ENCODE measurements around the gene VTN. TPM values are rescaled to one million over a fixed set of nuclear protein-coding genes. Genes with fewer than 3 reads are reported as not detected.

The VTN gene
- total and polyA plus RNA-seq, 2 donors (not counting 1 experiment from before 2014, with no cell fraction given), result 0.34 to 0.36 TPM

DNA sequence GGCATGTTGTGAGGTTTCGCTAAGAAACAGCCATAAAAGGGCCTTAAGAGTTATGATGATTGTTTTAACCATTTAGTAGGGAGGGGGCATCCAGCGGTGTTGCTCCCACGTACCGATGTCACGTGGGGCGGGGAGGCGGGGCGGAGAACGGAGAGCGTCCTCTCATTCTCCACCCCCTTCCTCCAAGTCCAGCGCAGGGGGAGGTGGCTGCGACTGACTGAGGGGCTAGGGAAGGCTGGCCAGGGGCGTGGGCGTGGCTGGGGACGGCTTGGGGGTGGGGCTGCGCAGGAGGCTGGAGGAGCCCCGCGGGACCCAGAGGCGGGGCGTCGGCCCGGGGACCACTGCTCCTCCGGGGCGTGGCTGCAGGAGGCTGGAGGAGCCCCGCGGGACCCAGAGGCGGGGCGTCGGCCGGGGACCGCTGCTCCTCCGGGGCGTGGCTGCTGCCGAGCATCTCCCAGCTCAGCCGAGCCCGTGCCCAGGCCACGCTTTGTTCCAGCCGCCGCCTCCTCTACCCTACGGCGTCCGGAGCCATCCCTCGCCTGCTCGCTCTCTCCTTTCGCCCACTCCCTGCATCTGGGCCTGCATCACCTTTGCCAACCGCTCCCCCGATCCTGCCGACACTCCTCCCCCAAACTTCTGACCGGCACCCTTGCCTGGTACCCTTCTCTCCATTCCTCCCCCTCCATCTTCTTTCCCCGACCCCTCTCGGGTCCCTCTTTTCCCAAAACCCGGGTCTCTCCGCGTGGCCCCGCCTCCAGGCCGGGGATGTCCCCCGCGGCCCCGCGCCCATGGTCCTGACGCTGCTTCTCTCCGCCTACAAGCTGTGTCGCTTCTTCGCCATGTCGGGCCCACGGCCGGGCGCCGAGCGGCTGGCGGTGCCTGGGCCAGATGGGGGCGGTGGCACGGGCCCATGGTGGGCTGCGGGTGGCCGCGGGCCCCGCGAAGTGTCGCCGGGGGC is 1.4 kb upstream of the VTN start, which contains the start of gene SARM1:
Gene SARM1, plus strand, starts transcription at position 450 of the 958 bp plus-strand sequence. Its CDS starts 339 bp downstream, at position 789.
- Histone ChIP-seq H3K4me1 (ENCODE audit: control insufficient read depth in 2 of 2, insufficient read depth in 2 of 2, low read length in 2 of 2) (peaks cover 14 to 23% of the 10 kb centered on the region in 2 donors), H3K4me3 (ENCODE audit: control extremely low read depth in 1 of 5, extremely low read depth in 1 of 5, insufficient read depth in 1 of 5, low read depth in 2 of 5, low read length in 4 of 5) (peak within 1 kb of the TSS; percentile 43 to 81 (median 74)), H3K9ac (ENCODE audit: low read length) (peak within 1 kb of the TSS; percentile 71), H3K27ac (ENCODE audit: low read length in 2 of 2) (peak within 1 kb of the TSS; percentile 71 to 72), H3K4me2 (replicated peaks; ENCODE audit: low read depth, low read length, poor library complexity, severe bottlenecking) (peak within 1 kb of the TSS; percentile 92), H3K36me3 (replicated peaks in 1 of 2; ENCODE audit: control extremely low read depth in 1 of 2, control insufficient read depth in 1 of 2, extremely low read depth in 1 of 2, insufficient read depth in 2 of 2, low read length in 1 of 2) (peaks cover 0 to 3% of the 10 kb centered on the region in 2 experiments), H3K27me3 (replicated peaks in 1 of 4; ENCODE audit: control extremely low read depth in 1 of 4, control insufficient read depth in 3 of 4, insufficient read depth in 4 of 4, low read length in 3 of 4) (no peaks in the 10 kb centered on the region), H3K9me3 (ENCODE audit: control extremely low read depth in 1 of 3, control insufficient read depth in 2 of 3, insufficient read depth in 1 of 3, low read length in 2 of 3) (no peaks in the 10 kb centered on the region), H4K20me1 (ENCODE audit: control insufficient read depth, insufficient read depth, low read length, poor library complexity, severe bottlenecking) (peaks cover 22% of the 10 kb centered on the region), H3K79me2 (ENCODE audit: control insufficient read depth, insufficient read depth, low read length) (peaks cover 8% of the 10 kb centered on the region), H2AFZ (ENCODE audit: insufficient read depth, low read depth, low read length, poor library complexity, severe bottlenecking) (peak within 1 kb of the TSS; percentile 88)
- no peaks in the 10 kb centered on the region for H3K27me3 Mint-ChIP-seq
- under 1% methylated on average over 70 of the region's 80 CpGs for WGBS (ENCODE audit: insufficient coverage)
- ATAC-seq (ENCODE audit: low read depth), result peak; percentile 90
- TF ChIP-seq EZH2 (IDR thresholded peaks at IDR 0.05; ENCODE audit: borderline replicate concordance, insufficient read depth, low read depth, low read length, poor library complexity, severe bottlenecking), result no peak
- TF ChIP-seq, protein P1, sequence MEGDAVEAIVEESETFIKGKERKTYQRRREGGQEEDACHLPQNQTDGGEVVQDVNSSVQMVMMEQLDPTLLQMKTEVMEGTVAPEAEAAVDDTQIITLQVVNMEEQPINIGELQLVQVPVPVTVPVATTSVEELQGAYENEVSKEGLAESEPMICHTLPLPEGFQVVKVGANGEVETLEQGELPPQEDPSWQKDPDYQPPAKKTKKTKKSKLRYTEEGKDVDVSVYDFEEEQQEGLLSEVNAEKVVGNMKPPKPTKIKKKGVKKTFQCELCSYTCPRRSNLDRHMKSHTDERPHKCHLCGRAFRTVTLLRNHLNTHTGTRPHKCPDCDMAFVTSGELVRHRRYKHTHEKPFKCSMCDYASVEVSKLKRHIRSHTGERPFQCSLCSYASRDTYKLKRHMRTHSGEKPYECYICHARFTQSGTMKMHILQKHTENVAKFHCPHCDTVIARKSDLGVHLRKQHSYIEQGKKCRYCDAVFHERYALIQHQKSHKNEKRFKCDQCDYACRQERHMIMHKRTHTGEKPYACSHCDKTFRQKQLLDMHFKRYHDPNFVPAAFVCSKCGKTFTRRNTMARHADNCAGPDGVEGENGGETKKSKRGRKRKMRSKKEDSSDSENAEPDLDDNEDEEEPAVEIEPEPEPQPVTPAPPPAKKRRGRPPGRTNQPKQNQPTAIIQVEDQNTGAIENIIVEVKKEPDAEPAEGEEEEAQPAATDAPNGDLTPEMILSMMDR (IDR thresholded peaks at IDR 0.05), result no peak
- H3K4me1 Mint-ChIP-seq, result peaks cover 22% of the 10 kb centered on the region
- ChIA-PET POLR2A (no interaction called here), CTCF (interaction anchor here (1.4 to 3.8 kb wide), 2 partner anchors 13 to 36 kb away, joined by 6 to 19 read pairs; partner anchors contain the start of genes IFT20, POLDIP2 and TNFAIP1)
- H3K9me3 Mint-ChIP-seq (ENCODE audit: insufficient read depth), result no peaks in the 10 kb centered on the region
- intact Hi-C loops (cut with micrococcal nuclease), result loop anchor here (1.0 to 5.0 kb wide), 5 partner anchors 13 to 52 kb away; partner anchors contain the start of genes IFT20, POLDIP2, SLC46A1 and TMEM97
- H3K4me3 Mint-ChIP-seq, result peak within 1 kb of the TSS; percentile 99
- DNase-seq, result peak; percentile 90
- peak within 1 kb of the TSS; percentile 96 for H3K27ac Mint-ChIP-seq
